HTR-8/SVneo (cell line): Measurements from ENCODE around the gene TLL2.

Experiments used
- DNase-seq: peaks from one replicate; pipeline ENCODE4 v3.0.0; 2011; ENCODE audit warnings: low spot score, mixed read lengths; ENCODE audit not compliant: insufficient read length
- FAIRE-seq: peaks from 2 replicates; lab custom pipeline; 2011; peaks lifted over from hg19 to GRCh38; lab: Jason Lieb, UNC

Gene TLL2

DNA sequence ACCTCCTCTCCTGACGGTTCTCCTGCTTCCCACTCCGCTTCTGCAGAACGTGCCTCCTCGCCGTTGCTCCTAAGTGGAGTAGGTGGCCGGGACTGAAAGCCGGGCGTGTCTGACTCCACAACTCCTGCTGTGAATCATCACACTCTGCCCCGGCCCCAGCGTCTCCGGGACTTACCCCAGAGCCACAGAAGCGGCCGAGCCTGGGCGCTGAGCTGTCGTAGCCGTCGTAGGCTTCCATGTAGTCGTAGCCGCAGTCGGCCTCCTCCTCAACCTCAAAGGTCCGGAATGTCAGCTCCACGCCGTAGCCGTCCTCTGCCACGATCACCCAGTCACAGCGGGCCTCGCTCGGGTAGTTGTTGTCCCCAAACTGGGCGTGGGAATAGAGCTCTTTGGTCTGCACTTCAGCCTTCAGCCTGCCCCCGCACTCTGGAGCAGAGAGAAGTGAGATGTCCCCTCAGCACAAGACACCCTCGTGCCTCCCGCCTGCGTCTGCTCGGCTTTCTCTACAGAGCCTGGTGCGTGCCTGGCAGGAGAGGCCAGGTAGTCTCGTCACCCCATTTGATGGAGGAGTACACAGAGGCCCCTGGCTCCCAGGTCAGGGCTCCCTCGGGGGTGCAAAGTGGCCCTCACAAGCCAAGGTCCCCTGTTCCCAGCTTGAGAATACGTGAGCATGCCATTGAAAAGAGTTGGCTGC lies 143.7 kb downstream of the TLL2 start:
- no peak for DNase-seq

DNA sequence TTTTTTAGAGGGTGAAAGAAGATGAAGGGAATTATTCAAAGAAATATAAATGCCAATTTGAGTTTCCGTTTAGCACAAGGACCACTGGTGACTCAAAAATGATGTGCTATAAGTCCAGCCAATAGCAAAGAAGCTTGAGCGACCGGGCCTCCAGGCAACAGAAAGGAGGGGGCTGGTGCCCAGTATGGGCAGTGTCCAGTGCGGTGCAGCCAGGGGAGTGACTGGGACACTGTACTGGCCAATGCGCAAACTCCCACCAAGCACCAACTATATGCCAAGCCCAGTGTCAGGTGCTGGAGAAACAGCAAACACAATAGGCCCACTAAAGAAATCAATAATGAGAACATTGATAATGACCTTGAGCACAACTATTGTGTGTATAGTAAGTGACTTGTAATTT lies 144.8 kb downstream of the TLL2 start:
- FAIRE-seq (no peak), DNase-seq (no peak)

More for the DNA sequence above, 143.7 kb downstream of the TLL2 start:
- FAIRE-seq = no peak

- FAIRE-seq = no peak
- DNase-seq = no peak
Observed at GRCh38 chr10:96367470-96367869, 146.3 kb downstream of the TLL2 start.

DNA sequence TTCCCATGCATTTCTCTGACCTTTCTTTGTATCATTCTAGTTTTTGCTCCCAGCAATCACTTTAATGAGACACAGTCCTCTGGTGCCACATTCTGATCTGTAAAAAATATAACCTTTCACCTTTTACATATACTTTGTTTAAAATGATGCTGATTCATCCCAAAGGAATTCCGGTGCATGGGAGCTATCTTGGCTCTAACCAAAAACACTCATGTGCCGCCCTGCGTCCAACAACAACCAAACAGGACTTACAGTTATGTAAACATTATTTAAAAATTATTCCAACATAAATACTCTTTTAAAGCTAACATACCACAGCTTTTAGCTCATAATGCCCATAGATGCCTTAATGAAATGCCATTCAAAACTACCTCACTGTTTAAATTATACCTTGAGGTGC lies 147.2 kb downstream of the TLL2 start:
- FAIRE-seq (no peak), DNase-seq (no peak)

DNA sequence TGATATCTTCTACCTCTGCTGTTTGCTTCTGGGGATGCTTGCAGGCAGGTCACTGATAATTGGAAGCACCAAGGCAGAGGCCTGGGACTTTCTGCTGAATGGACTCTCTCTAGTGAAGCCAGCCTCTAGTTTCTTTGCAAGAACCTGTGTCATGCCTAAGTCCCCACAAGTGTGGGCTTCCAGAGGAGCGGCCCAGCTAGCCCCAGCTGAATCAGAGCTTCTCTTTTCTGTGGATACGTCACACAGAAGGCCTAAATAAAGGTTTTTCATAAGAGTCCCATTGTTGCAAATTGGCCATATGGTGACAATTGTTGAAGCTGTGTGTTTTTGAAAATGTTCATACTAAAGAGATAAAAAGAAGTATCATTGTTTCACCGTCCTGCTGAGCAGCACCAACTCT lies 148.2 kb downstream of the TLL2 start:
- no peak for FAIRE-seq

DNA sequence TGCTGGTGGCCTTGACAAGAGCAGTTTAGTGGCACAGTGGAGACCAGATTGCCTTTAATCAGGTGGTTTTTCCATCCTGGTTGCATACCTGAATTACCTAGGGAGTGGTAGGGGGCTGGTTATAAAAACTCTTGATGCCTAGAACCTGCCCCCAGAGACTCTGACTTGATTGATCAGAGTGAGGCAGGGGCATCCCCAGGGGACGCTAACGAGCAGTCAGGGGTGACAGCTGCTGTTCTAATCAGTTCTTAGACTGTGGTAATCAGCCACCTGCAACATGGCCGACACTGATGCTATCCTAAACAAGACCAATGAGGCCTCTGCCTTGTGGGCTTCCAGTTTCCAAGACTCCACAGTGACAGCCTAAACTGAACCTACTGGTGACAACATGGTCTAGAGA lies 153.0 kb downstream of the TLL2 start:
- FAIRE-seq (no peak), DNase-seq (no peak)

More for the DNA sequence above, 148.2 kb downstream of the TLL2 start:
- no peak for DNase-seq

- DNase-seq = no peak
Observed at GRCh38 chr10:96360331-96360730, 153.4 kb downstream of the TLL2 start.

DNA sequence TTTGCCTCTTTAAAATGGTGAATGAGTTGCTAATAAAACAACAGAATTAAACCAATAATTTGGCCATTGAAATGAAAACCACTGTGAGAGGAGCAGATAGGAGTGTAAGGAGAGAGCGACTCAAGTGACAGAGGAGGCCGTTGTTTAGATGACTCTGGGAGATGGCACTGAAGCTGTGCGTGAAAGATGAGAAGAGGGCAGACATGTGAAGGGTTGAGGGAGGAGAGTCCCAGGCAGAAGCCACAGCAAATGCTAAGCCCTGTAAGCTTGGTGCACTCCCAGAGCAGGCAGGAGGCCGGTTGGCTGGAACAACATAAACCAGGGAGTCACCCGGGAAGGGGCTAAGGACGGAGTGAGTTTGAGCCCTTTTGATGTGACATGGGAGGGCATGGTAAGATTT lies 154.1 kb downstream of the TLL2 start:
- no peak for DNase-seq
- FAIRE-seq = no peak

More at GRCh38 chr10:96360331-96360730, 153.4 kb downstream of the TLL2 start:
- FAIRE-seq = no peak

DNA sequence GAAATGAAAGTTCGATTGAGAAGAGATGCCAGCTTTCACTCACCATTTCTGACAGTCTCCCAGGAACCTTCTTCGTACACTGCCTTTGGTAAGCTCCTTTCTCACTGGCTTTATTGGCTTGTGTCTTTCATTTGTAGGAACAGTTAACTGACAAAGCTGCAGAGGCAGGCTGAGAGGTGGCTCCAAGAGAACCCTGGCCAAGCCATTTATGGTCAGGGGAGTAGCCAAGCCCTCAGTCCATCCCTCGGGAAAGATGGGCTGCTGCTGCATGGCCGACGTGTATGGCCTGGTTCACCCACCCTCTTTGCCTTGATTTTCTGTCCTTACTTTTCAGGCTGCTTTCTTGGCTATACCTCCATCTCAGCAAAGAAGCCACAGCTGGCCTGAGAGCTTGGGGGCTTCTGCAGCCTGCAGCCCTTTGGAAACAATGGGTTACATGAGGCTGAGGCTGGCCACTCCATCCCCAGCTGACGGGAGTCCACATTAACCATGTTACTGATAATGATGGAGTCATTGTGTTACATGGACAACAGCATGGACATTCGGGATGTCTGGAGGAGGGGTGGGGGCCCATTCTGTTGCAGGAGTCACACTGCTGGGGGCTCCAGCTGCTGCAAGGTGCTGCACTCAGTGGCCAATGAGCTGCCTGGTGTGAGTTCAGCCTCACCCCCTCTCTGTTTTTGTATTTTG lies 154.7 kb downstream of the TLL2 start, which contains the start of gene OPALIN:
Gene OPALIN, minus strand, starts transcription at position 152 of the 690 bp plus-strand sequence. Its CDS starts 106 bp downstream, at position 46.
- FAIRE-seq (no peak), DNase-seq (no peak)

GRCh38 chr10:96357038-96357620 lies 156.6 kb downstream of the TLL2 start:
- DNase-seq = no peak

GRCh38 chr10:96352582-96352981 lies 161.1 kb downstream of the TLL2 start:
- DNase-seq (no peak), FAIRE-seq (no peak)

More at GRCh38 chr10:96357038-96357620, 156.6 kb downstream of the TLL2 start:
- FAIRE-seq = no peak

DNA sequence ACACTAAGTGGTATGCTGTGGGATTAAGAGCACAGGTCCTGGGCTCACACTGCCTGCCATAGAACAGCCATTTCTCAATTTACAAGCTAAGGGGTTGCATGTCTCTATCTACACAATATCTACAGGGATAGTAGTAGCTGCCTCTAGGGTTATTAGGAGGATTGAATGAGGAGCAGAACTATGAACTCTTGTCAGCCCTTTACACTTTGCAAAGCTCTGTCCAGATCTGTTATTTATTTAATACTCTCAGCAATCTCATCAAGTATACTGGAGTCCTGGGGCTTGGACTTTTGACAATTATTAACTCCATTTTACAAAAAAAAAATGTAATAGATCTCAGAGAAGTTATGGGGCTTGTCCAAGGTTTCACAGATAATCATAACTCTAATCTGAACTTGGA lies 161.7 kb downstream of the TLL2 start:
- no peak for DNase-seq
- FAIRE-seq = no peak

DNA sequence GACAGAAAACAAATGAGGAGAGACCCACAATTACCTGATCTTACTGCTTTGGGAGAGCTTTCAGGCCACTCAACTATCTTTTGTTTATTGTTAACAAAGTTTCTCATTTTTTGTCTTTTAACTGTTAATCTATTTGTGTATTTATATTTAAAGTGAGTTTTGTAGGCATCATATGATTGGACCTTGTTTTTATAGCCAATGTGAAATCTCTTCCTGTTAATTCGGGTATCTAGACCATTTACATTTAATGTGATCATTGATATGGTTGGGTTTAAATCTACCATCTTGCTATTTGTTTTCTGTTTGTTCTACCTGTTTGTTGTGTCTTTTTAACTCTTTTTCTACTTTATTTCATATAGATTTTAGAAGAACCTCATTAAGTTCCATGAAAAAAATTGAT lies 167.4 kb downstream of the TLL2 start:
- FAIRE-seq = no peak
- no peak for DNase-seq

- DNase-seq (no peak), FAIRE-seq (no peak)
Observed at GRCh38 chr10:96345222-96345621, 168.5 kb downstream of the TLL2 start.

DNA sequence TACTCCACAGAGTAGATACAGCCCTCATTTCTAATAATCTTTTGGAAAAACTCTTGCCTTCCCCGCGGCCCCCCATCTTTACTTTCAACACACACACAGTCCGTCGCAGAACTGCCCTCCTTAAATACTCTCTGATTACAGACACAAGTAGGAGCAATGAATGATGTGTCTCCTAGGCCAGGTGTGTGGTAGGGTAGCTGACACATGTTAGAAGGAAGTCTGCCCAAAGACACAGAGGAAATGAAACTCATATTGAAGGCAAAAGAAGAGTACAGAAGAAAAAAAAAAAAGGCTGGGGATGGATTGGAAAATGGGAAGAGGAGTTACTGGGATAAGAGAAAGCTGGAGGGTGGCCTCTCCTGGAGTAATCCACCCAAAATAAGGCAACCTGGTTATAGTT lies 169.5 kb downstream of the TLL2 start:
- FAIRE-seq (no peak), DNase-seq (no peak)

GRCh38 chr10:96342402-96342801 lies 171.3 kb downstream of the TLL2 start:
- no peak for FAIRE-seq
- no peak for DNase-seq

DNA sequence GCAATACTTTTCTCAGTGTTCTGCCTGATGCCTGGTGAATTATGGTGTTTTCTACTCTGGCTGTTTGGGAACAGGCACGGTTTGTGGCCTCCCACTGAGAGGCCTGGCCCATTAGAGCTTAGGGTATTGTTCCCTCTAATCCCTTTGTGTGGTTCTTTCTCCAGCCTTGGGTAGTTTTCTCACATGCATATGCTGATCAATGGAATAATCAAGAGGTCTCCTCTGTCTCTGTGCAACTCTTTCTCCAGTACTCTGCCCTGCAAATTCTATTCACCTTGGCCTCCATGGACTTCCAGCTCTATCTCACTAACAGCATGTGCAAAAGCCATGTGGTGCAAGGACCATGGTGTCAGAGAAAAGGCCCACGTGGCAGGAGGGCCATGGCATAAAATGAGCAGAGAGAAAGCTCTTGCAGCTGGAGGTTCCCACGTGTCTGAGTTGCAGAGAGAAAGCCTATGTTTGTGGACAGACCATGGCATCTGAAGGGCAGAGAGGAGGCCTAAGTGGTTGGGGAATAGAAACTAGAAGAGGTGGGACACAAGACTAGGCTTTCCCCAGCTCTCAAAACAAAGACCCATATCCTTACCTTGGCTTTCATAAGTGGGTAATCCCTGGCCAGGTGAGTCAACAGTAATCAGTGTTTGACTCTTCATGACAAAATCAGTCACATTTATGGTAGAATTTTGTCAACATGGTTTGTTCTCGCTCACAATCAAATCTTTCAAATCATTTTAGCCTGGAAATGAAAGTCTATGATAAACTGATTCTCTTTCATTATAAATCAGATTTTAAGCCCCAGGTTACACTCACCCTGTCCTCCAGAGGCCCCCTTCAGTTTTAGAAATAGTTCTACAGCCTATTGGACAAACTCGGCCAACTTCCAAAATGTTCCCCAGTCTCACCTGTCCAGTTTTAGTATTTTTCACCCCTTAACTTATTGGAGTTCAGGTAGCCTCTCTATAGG lies 172.2 kb downstream of the TLL2 start:
- FAIRE-seq (no peak), DNase-seq (no peak)

DNA sequence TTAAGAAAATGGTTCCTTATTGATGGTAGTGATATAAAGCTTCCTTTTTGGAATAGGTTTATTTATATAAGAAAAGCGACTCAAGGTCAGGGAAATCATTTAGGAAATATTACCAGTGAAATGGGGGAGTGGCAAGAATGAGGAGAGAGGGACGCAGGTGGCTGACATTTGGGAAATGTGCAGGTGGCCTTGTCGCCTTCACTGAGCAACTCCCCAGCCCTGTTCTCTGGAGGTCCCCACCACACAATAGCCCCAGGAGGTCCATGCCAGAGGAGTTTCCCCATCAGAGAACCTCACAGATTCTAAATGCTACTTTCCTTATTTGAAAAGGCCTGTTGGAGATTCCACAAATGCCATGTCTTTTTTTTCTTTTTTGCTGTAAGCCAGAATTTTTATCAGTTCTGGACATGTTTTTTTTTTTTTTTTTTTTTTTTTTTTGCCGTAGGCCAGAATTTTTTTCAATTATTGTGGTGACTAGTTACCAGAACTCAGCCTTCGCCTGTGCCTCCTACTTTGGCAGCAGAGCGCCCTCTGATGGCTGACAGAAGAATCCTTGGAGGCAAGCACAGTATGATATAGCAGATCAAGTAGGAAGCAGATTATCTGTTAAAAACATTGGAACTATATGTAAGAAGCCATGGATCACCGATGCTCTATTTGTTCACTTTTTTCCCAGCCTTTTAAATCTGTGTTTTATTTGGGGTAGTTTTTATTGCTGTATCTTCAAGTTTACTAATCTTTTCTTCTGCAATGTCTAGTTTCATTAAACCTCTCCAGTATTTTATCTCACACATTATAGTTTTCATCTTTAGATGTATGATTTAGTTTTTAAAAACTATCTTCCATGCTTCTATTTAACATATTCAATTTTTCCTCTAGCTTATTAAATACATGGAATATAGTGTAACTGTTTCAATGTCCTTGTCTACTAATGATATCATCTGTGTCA lies 173.5 kb downstream of the TLL2 start:
- FAIRE-seq = no peak
- DNase-seq = peak; percentile 69

DNA sequence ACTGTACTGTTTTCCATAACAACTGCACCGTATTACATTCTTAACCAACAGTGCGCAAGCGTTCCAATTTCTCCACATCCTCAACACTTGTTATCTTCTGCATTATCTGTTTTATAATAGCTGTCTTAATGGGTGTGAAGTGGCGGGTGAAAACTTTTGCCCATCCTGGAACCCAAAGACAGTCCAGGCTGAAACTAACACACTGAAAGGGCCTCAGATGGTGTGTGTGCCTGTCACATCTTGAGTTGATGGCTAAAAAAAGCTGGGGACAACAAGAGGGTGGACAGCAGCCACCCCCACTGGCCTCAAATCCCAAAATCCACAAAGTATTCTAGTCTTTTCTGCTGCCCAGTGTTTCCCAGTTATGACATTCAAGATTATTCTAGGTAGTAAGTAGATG lies 174.3 kb downstream of the TLL2 start:
- FAIRE-seq (no peak), DNase-seq (no peak)
